ENCODE data around the gene ETV6.

ETV6 gene

GRCh38 chr12:11615481-11615880 is 34.0 kb upstream of the ETV6 start:
- no peak overlapping the region for H3K4me3 ChIP-seq (ENCODE audit: low read depth in 1 of 2, low read length in 1 of 2)
- H3K27me3 ChIP-seq: no peaks in the 10 kb centered on the region
- H3K36me3 ChIP-seq: no peaks in the 10 kb centered on the region
- peaks cover 0 to 13% of the 10 kb centered on the region in 2 experiments for H3K4me1 ChIP-seq (ENCODE audit: control insufficient read depth in 1 of 2, insufficient read depth in 1 of 2, low read depth in 1 of 2, low read length in 1 of 2)
- TF ChIP-seq CTCF (IDR thresholded peaks at IDR 0.05): no peak
- H3K9me3 ChIP-seq: no peaks in the 10 kb centered on the region
- H3K27ac ChIP-seq: no peak overlapping the region

- Histone ChIP-seq H3K27ac (no peak overlapping the region), H3K4me1 (ENCODE audit: control insufficient read depth in 1 of 2, insufficient read depth in 1 of 2, low read depth in 1 of 2, low read length in 1 of 2) (peaks cover 2 to 17% of the 10 kb centered on the region in 2 experiments), H3K27me3 (no peaks in the 10 kb centered on the region), H3K36me3 (no peaks in the 10 kb centered on the region), H3K4me3 (ENCODE audit: low read depth in 1 of 2, low read length in 1 of 2) (no peak overlapping the region), H3K9me3 (no peaks in the 10 kb centered on the region)
- no peak for TF ChIP-seq CTCF (IDR thresholded peaks at IDR 0.05)
Measured at GRCh38 chr12:11618046-11618445, 31.4 kb upstream of the ETV6 start.

GRCh38 chr12:11621797-11622423 is 27.6 kb upstream of the ETV6 start:
- Histone ChIP-seq H3K36me3 (no peaks in the 10 kb centered on the region), H3K4me3 (ENCODE audit: low read depth in 1 of 2, low read length in 1 of 2) (no peak overlapping the region), H3K4me1 (ENCODE audit: control insufficient read depth in 1 of 2, insufficient read depth in 1 of 2, low read depth in 1 of 2, low read length in 1 of 2) (peaks cover 11 to 27% of the 10 kb centered on the region in 2 experiments), H3K27ac (no peak overlapping the region), H3K9me3 (no peaks in the 10 kb centered on the region), H3K27me3 (no peaks in the 10 kb centered on the region)
- no peak for TF ChIP-seq CTCF (IDR thresholded peaks at IDR 0.05)

GRCh38 chr12:11622876-11623281 is 26.6 kb upstream of the ETV6 start:
- Histone ChIP-seq H3K4me3 (ENCODE audit: low read depth in 1 of 2, low read length in 1 of 2) (no peak overlapping the region), H3K27ac (peak overlapping the region; percentile 4), H3K4me1 (ENCODE audit: control insufficient read depth in 1 of 2, insufficient read depth in 1 of 2, low read depth in 1 of 2, low read length in 1 of 2) (peaks cover 11 to 20% of the 10 kb centered on the region in 2 experiments)

GRCh38 chr12:11623382-11623781 is 26.1 kb upstream of the ETV6 start:
- peaks cover 11 to 15% of the 10 kb centered on the region in 2 experiments for H3K4me1 ChIP-seq (ENCODE audit: control insufficient read depth in 1 of 2, insufficient read depth in 1 of 2, low read depth in 1 of 2, low read length in 1 of 2)
- no peak overlapping the region for H3K4me3 ChIP-seq (ENCODE audit: low read depth in 1 of 2, low read length in 1 of 2)
- no peaks in the 10 kb centered on the region for H3K27me3 ChIP-seq
- no peaks in the 10 kb centered on the region for H3K9me3 ChIP-seq
- no peaks in the 10 kb centered on the region for H3K36me3 ChIP-seq
- no peak for TF ChIP-seq CTCF (IDR thresholded peaks at IDR 0.05)
- H3K27ac ChIP-seq: peak overlapping the region; percentile 4

More at GRCh38 chr12:11622876-11623281, 26.6 kb upstream of the ETV6 start:
- Histone ChIP-seq H3K9me3 (no peaks in the 10 kb centered on the region), H3K27me3 (no peaks in the 10 kb centered on the region), H3K36me3 (no peaks in the 10 kb centered on the region)
- no peak for TF ChIP-seq CTCF (IDR thresholded peaks at IDR 0.05)
